GM19240 (cell line): ENCODE data around the gene EVA1C.
"Not testable (repeated sequence)": the region's sequence is repeated elsewhere in the genome, so short reads cannot be mapped to it uniquely, and the experiment has no call there.

Experiments
- DNase-seq: peaks from one replicate; pipeline ENCODE4 v3.0.0; 2011; ENCODE audit warnings: low spot score; ENCODE audit not compliant: insufficient read length

EVA1C gene

GRCh38 chr21:32494934-32495709, 82.6 kb downstream of the EVA1C start:
- no peak for DNase-seq

DNA sequence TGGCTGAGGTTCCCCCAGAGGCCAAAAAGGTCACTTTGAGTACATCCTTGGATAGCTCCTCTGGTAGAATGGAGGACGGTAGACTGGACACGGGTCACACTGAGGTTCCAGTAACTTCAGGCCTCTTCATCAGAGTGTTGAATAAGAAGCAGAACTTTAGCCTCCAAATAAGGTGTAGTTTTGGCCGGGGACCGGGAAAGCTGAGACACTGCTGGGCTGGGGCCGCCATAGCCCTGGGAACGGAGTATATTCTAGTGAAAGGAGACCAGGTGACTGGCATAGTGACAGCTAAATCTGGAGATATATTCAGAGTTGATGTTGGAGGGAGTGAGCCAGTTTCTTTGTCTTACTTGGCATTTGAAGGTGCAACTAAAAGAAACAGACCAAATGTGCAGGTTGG, 84.1 kb downstream of the EVA1C start:
- DNase-seq, result no peak

DNA sequence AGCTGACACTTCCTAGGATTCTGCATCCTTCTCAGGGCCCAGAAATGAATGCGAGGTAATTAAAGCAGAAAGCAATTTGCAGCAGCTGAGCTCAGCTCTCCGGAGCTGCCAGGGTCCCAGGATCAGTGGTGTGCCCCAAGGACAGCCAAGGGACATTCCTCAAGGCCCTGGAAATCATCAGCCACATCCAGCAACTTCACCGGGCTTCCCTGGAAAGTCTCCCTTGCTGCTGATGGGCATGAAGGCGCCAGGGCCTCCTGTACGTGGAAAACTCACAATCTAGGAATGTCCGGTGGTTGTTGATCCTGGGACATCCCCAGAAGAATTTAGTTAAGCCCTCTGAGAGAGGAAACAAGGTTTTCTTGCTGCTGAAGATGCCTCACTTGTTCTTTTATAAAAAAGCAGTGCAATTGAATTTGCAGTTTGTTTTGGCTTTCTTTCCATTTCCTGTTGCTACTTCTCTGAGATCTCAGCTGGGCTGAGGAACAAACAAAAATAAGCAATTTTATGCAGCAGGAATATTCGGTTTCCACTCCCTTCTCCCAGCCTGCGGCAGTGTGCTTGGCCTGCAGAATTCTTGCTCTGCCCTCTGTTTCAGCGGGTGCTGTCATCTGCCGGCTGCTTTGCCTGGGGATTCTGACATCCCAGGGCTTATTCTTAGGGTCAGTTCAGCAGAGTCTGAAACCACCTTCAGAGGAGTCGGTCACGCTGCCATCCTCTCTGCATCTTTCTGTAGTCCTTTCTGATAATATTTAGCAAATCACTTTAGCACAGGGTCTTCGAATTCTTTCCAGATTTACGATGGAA, 86.9 kb downstream of the EVA1C start:
- no peak for DNase-seq

GRCh38 chr21:32503641-32504040, 91.1 kb downstream of the EVA1C start:
- not testable (repeated sequence) for DNase-seq

- DNase-seq, result not testable (repeated sequence)
Measured at GRCh38 chr21:32505767-32506166, 93.3 kb downstream of the EVA1C start.

DNA sequence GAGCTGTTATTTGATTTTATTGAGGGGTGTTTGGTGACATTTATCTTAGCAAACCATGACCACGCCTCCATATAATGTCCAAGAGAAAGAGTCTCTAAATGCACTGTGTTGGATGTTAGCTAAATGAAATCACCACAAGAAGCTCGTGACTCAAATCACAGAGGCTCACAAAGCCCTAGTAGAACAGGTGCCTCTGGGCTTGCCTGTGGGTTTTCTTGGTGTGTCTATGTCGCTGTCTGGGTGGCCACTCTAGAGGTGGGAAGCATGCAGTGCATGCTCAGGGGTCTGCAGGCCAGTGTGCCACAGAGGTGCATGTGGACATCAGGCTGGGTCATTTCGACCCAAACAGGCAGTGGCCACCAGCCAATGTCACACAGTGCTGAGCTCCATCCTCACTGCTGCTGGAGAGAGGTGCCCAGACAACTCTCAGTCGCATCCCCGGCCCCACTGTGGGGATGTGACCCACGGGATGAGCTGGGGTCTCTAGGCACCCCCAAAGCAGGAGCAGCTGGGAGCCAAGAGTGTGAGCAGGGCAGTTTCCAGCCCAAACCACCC, 94.0 kb downstream of the EVA1C start:
- DNase-seq, result not testable (repeated sequence)

GRCh38 chr21:32507342-32507919, 94.9 kb downstream of the EVA1C start:
- no peak for DNase-seq

- DNase-seq, result not testable (repeated sequence)
Measured at GRCh38 chr21:32508036-32508435, 95.5 kb downstream of the EVA1C start.

DNA sequence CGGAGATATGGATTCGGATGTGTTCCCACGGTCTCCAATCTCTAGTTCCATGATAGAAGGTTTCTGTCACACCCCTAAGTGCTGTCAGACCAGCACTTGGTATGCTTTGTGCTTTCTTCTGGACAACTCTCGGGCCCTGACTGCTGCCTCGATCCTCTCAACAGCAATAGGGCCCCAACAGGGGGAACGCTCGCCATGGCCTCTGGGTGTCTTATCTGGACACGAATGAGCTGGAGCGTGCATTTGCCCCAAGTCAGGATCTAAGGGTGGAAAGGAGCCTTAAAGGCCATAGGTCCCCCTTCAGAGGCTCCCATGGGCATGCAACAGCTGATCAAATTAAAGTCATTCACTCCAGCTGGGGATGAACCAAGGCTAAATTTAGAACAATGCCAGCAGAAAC, 96.1 kb downstream of the EVA1C start:
- DNase-seq, result no peak

DNA sequence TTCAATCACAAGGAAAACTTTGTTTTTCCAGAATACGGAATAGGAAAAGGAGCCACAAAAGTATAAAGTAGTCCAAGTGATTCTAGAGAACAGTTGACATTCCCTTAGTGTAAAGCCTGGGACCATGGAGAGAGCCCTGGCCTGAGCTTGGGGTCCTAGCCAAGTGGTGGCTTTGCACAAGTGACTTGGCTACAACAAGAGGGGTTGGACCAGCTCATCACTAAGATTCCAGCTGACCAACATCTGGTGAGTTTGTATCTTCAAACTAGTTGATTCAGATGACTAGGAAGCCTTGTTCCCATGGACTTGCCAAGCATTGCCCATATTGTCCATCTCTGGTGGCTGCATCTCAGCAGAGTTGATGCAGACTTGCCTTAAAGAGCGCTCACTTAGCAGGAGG, 96.5 kb downstream of the EVA1C start:
- not testable (repeated sequence) for DNase-seq

DNA sequence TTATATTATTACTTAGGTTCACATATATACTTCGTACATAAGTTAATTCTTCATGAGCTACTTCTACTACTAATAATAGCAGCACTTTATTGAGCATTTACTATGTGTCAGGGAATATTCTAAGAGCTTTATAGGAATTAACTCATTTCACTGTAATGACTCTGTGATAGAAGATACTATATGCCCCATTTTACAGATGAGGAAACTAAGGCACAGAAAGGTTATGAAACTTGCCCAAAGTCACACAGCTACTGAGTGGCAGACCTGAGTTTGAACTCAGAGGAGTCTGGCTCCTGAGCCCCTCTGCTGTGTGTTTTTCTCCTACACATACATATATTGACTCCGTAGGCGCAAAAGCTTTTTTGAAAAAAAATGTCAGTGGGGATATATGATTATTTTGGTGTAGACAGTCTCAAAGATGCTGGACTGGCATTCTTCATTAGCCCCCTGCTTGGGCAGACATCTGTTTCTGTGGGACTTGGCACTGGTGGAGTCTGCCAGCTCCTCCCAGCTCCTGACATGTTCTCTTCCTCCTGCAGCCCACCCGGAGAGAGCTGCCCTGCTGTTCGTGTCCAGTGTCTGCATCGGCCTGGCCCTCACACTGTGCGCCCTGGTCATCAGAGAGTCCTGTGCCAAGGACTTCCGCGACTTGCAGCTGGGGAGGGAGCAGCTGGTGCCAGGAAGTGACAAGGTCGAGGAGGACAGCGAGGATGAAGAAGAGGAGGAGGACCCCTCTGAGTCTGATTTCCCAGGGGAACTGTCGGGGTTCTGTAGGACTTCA, 102.0 kb downstream of the EVA1C start:
- DNase-seq, result no peak

DNA sequence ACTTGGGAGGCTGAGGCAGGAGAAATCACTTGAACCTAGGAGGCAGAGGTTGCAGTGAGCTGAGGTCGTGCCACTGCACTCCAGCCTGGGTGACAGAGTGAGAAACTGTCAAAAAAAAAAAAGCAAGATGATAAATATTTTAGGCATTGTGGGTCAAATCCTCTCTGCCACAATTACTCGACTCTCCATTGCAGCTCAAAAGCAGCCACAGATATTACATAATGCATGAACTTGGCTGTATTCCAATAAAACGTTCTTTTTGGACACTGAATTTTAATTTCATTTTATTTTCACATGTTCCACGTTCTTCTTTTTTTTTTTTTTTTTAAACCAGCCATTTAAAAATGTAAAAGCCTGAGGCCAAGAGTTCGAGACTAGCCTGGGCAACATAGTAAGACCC, 103.4 kb downstream of the EVA1C start:
- DNase-seq, result no peak

GRCh38 chr21:32516756-32517649, 104.5 kb downstream of the EVA1C start:
- DNase-seq, result no peak

GRCh38 chr21:32519945-32520874, 107.7 kb downstream of the EVA1C start:
- no peak for DNase-seq

GRCh38 chr21:32520875-32521735, 108.6 kb downstream of the EVA1C start:
- DNase-seq, result no peak

DNA sequence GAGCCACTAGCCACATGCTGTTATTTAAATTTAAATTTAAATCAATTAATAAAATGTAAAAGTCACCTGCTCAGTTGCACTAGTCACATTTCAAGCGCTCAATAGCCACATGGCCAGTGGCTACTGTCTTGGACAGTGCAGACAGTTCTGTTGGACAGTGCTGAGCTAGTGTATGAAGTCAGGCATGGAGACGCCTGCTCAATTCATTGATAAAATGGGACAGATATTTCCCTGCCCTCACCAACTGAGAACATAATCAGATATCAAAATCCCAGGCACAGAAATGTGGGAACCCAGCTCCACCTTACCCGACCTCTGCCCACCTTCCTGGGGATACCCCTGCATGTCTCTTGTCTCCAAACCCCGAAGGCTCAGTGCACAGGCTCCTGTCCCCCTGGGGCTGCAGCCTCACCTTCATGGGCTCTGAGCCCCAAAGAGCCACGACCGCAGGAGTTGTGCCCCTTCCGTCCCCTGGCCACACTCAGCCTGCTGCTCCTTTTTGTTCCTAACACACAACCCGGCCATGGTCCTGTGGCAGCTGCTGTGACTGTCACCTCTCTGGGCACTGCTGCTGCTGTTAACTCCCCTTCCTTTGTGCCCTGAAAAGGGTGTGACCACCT, 109.3 kb downstream of the EVA1C start:
- no peak for DNase-seq

DNA sequence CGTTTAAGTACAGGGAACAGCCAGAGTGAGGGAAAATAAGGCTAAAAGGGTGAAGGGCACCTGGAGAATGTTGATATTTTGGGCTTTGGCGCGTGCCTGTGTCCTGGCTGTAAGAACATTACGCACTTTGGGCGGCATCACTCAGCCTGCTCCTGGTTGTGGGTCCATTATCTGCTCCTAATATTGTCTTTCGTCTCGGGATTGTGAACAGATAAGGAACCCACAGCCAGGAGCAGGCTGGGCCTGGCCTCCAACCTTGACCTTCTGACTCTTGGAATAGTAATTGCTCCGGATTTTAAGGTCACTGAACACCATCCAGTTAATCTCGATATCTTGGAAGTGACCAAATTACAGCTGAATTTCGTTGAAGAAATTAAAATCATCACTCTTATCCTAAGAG, 111.0 kb downstream of the EVA1C start:
- DNase-seq, result no peak
